HG02938 (cell line): ENCODE data around the gene ADGRD1.

Experiments used
- ATAC-seq: cut with Tn5 transposase; IDR thresholded peaks from one replicate; pipeline ENCODE4 v1.9.1; 2021; ENCODE audit warnings: mild to moderate bottlenecking, moderate library complexity; ENCODE audit not compliant: unreplicated experiment

The ADGRD1 gene

GRCh38 chr12:131085816-131086591, 132.3 kb downstream of the ADGRD1 start:
- no peak for ATAC-seq

GRCh38 chr12:131087302-131087818, 133.7 kb downstream of the ADGRD1 start:
- ATAC-seq = no peak

GRCh38 chr12:131087991-131088700, 134.4 kb downstream of the ADGRD1 start:
- no peak for ATAC-seq

GRCh38 chr12:131088701-131089530, 135.2 kb downstream of the ADGRD1 start:
- no peak for ATAC-seq

- no peak for ATAC-seq
These were observed 136.0 kb downstream of the ADGRD1 start for GRCh38 chr12:131089531-131090273.

- ATAC-seq = no peak
These were observed 136.8 kb downstream of the ADGRD1 start for GRCh38 chr12:131090274-131091210.

- no peak for ATAC-seq
These were observed 137.8 kb downstream of the ADGRD1 start for GRCh38 chr12:131091413-131091975.

- ATAC-seq = no peak
These were observed 138.4 kb downstream of the ADGRD1 start for GRCh38 chr12:131091976-131092691.

- peak; percentile 43 for ATAC-seq
These were observed 139.3 kb downstream of the ADGRD1 start for GRCh38 chr12:131092901-131093603.

- ATAC-seq = no peak
These were observed 139.9 kb downstream of the ADGRD1 start for GRCh38 chr12:131093604-131093955.

- ATAC-seq = no peak
These were observed 140.5 kb downstream of the ADGRD1 start for GRCh38 chr12:131093971-131094830.

GRCh38 chr12:131094831-131095805, 141.4 kb downstream of the ADGRD1 start:
- ATAC-seq = no peak

- ATAC-seq = no peak
These were observed 142.3 kb downstream of the ADGRD1 start for GRCh38 chr12:131095826-131096680.

GRCh38 chr12:131096681-131097181, 143.0 kb downstream of the ADGRD1 start:
- no peak for ATAC-seq
